OCI-LY3 (cell line): Measurements from ENCODE around the gene ADRA2B.

Source experiments
- H2AFZ ChIP-seq: fragments of 200-600, 300-600 bp; shearing (Covaris generic); 2 replicates; pipeline ENCODE4 v1.6.0; 2014; ENCODE audit warnings: antibody characterized with exemption, low read depth, low read length
- H3K27ac ChIP-seq: fragments of 200-600, 300-600 bp; sonication (generic); 2 replicates; pipeline ENCODE4 v1.5.1; 2014; ENCODE audit warnings: mild to moderate bottlenecking, low read length, moderate library complexity, mixed read lengths
- H3K27me3 ChIP-seq: fragments of 200-600, 300-600 bp; sonication (generic); 2 replicates; pipeline ENCODE4 v1.6.1; 2014; ENCODE audit warnings: low read depth, low read length, mixed read lengths
- H3K36me3 ChIP-seq: fragments of 200-600, 300-600 bp; sonication (generic); replicated peaks from 2 replicates; pipeline ENCODE3; 2014; ENCODE audit warnings: low read depth, low read length, mixed read lengths
- H3K4me1 ChIP-seq: fragments of 300-600, 200-600 bp; sonication (generic); 2 replicates; pipeline ENCODE4 v1.6.1; 2014; ENCODE audit warnings: low read length, mixed read lengths
- H3K4me2 ChIP-seq: fragments of 200-600, 300-600 bp; sonication (generic); 2 replicates; pipeline ENCODE4 v1.6.1; 2014; ENCODE audit warnings: low read length, mixed read lengths
- H3K4me3 ChIP-seq: fragments of 300-600, 200-600 bp; sonication (generic); 2 replicates; pipeline ENCODE4 v1.5.1; 2014; ENCODE audit warnings: antibody characterized with exemption, mild to moderate bottlenecking, low read length, moderate library complexity
- H3K79me2 ChIP-seq: fragments of 300-600, 200-600 bp; shearing (Covaris generic); 2 replicates; pipeline ENCODE4 v1.6.1; 2014; ENCODE audit warnings: mild to moderate bottlenecking, low read length, mixed read lengths
- H3K9ac ChIP-seq: fragments of 300-600, 200-600 bp; shearing (Covaris generic); 2 replicates; pipeline ENCODE4 v1.6.0; 2014; ENCODE audit warnings: mild to moderate bottlenecking, low read length, moderate library complexity
- H3K9me3 ChIP-seq: fragments of 200-600, 300-600 bp; shearing (Covaris generic); 2 replicates; pipeline ENCODE4 v1.6.1; 2014; ENCODE audit warnings: low read length, mixed read lengths; ENCODE audit not compliant: insufficient read depth
- H4K20me1 ChIP-seq: fragments of 200-600, 300-600 bp; sonication (generic); 2 replicates; pipeline ENCODE4 v1.6.1; 2016; ENCODE audit warnings: low read length, mixed read lengths; ENCODE audit not compliant: insufficient read depth
- EZH2phosphoT487 ChIP-seq: fragments of 200-600 bp; shearing (Covaris generic); IDR thresholded peaks from 2 replicates; pipeline ENCODE4 v1.6.1; 2018; ENCODE audit warnings: antibody characterized with exemption, mixed run types, low read depth
- TF ChIP-seq, protein P1 (sequence below): fragments of 200-600, 300-600 bp; sonication (generic); IDR thresholded peaks from 2 replicates; pipeline ENCODE4 v1.5.1; 2014; ENCODE audit warnings: antibody characterized with exemption, low read length, low read depth

The ADRA2B gene

DNA sequence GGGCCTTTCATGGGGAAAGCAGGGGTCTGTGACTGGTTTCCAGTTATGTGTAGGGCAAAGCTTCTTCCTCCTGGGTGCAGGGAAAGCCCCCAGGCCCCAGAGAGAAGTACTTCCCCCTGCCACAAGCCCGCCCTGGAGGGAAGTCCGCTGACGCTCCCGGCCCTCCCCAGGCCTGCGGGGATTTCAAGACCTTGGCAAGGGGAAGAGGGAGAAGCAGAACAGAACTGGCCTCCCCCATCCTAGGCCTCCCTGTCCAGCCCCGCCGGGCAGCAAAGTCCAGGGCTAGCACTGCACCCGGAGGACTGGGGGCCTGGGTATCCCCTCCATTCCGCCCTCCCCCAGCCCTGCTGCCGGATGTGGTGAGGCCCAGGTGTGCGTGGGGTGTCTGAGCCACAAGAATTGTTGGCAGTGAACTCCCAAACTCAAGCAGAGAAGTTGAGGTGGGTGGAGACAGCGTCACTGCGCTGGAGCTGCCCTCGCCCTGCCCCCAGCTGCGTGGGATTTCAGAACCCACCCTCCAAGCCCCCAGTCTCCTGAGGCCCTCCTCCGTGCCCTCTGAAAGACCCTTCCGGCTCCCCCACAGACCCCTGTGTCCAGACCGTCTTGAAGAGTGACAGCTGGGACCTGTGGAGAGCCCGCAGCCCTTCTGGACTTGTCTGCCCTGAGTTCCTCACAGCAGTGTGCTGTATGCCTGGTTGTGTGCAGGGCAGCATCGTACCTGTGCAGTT lies 29.9 kb upstream of the ADRA2B start:
- no peaks in the 10 kb centered on the region for H3K9me3 ChIP-seq
- peak overlapping the region; percentile 98 for H3K4me2 ChIP-seq
- peak overlapping the region; percentile 98 for H3K27ac ChIP-seq
- peaks cover 37% of the 10 kb centered on the region for H3K79me2 ChIP-seq
- peaks cover 61% of the 10 kb centered on the region for H3K4me1 ChIP-seq
- TF ChIP-seq, protein P1, sequence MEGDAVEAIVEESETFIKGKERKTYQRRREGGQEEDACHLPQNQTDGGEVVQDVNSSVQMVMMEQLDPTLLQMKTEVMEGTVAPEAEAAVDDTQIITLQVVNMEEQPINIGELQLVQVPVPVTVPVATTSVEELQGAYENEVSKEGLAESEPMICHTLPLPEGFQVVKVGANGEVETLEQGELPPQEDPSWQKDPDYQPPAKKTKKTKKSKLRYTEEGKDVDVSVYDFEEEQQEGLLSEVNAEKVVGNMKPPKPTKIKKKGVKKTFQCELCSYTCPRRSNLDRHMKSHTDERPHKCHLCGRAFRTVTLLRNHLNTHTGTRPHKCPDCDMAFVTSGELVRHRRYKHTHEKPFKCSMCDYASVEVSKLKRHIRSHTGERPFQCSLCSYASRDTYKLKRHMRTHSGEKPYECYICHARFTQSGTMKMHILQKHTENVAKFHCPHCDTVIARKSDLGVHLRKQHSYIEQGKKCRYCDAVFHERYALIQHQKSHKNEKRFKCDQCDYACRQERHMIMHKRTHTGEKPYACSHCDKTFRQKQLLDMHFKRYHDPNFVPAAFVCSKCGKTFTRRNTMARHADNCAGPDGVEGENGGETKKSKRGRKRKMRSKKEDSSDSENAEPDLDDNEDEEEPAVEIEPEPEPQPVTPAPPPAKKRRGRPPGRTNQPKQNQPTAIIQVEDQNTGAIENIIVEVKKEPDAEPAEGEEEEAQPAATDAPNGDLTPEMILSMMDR: no peak
- no peak for TF ChIP-seq EZH2phosphoT487
- H3K36me3 ChIP-seq: peaks cover 31% of the 10 kb centered on the region
- peaks cover 30% of the 10 kb centered on the region for H4K20me1 ChIP-seq
- peak overlapping the region; percentile 95 for H3K4me3 ChIP-seq
- peak overlapping the region; percentile 98 for H3K9ac ChIP-seq
- H3K27me3 ChIP-seq: no peaks in the 10 kb centered on the region
- H2AFZ ChIP-seq: no peak overlapping the region

DNA sequence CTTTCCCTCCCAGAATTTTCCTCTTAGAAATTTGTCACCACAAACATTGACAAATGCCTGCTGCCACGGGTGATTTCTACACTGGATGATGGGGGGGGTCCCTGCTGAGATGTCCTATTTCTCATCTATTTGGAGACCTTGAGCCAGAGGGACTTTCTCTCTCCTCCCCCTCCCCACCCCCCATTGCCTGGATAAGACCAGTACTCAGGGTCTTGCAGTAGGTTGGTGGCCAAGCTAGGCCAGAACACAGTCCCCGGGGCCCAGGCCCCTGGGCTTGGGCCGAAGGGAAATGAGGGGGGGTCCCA lies 29.4 kb upstream of the ADRA2B start:
- peak overlapping the region; percentile 95 for H3K4me3 ChIP-seq
- H2AFZ ChIP-seq: no peak overlapping the region
- peak overlapping the region; percentile 98 for H3K9ac ChIP-seq
- H3K79me2 ChIP-seq: peaks cover 37% of the 10 kb centered on the region
- H3K27ac ChIP-seq: peak overlapping the region; percentile 98
- no peaks in the 10 kb centered on the region for H3K9me3 ChIP-seq
- H3K27me3 ChIP-seq: no peaks in the 10 kb centered on the region
- H3K4me1 ChIP-seq: peaks cover 61% of the 10 kb centered on the region
- H4K20me1 ChIP-seq: peaks cover 34% of the 10 kb centered on the region
- peak overlapping the region; percentile 98 for H3K4me2 ChIP-seq
- peaks cover 35% of the 10 kb centered on the region for H3K36me3 ChIP-seq
- TF ChIP-seq, protein P1: no peak
- TF ChIP-seq EZH2phosphoT487: no peak

DNA sequence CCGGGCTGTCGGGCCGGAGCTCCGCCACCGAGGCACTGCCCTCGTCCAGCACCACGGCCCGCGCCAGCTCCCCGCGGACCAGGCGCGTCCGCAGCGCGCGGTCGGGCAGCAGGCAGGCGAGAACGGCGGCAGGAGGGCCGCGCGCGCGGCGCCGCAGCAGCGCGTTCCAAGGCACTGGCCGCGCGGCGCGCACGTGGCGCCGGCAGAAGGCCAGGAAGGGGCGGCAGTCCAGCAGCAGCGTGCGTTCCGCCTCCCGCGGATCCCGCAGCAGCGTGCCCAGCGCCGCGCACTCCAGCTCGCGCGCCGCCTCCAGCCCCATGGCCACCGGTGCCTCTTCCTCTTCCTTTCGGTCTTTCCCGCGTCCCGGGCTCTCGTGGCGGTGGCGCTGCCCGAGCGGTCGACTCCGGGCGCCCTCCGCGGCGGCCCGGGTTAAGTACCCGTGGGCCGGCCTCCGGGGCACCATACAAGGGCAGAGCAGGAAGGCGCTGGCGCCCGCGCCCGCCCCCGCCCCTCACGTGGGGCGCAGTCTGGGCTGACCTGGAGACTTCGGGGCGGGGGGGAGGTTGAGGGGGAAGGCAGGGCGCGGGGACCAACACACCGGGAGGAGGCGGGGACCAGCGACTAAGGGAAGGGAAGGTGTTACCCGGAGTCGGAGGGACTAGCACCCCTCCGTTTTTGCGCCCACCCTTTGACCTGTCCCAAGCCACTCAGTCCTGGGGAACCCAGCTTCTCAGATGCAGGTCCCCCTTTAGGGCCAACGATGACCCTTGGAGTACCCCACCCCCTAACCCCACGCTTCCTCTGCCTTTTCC lies 28.9 kb upstream of the ADRA2B start, which contains the start of gene DUSP2:
Gene DUSP2, minus strand, starts transcription at position 405 of the 812 bp plus-strand sequence. Its CDS starts 86 bp downstream, at position 319.
- Histone ChIP-seq H3K9me3 (no peaks in the 10 kb centered on the region), H3K4me1 (peaks cover 61% of the 10 kb centered on the region), H2AFZ (no peak within 1 kb of the TSS), H3K36me3 (peaks cover 35% of the 10 kb centered on the region), H3K4me2 (peak within 1 kb of the TSS; percentile 98), H3K79me2 (peaks cover 37% of the 10 kb centered on the region), H3K9ac (peak within 1 kb of the TSS; percentile 98), H3K4me3 (peak within 1 kb of the TSS; percentile 95), H3K27me3 (no peaks in the 10 kb centered on the region), H4K20me1 (peaks cover 34% of the 10 kb centered on the region), H3K27ac (peak within 1 kb of the TSS; percentile 98)
- TF ChIP-seq EZH2phosphoT487: no peak
- TF ChIP-seq, protein P1: no peak

DNA sequence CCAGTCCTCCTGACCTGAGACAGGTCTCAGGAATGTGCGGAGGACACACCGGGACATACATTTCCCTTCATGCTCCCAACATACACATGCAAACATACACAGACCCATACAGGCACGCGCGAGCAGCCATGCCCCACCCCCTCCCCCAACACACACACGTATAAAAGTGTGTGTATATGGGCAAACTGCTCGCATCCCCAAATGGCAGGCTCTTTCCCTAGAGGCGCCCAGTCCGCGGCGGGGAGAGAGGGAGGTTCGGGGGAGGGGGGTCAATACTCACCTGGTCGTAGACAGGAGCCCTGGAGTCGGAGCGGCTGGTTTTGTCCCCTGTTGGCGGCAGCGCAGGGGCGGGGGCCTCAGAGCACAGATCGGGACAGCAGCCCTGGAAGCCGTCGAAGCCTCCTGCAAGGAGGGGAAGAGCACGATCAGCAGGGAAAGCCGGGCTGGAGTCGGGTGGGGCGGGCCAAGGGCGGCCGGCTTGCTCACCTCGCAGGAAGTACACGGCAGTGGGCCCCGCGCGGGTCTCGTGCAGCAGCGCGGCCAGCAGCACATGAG lies 28.2 kb upstream of the ADRA2B start:
- Histone ChIP-seq H2AFZ (no peak overlapping the region), H3K79me2 (peaks cover 37% of the 10 kb centered on the region), H3K9me3 (no peaks in the 10 kb centered on the region), H3K27me3 (no peaks in the 10 kb centered on the region), H4K20me1 (peaks cover 34% of the 10 kb centered on the region), H3K4me3 (peak overlapping the region; percentile 95), H3K4me1 (peaks cover 57% of the 10 kb centered on the region), H3K4me2 (peak overlapping the region; percentile 91), H3K27ac (peak overlapping the region; percentile 98), H3K9ac (peak overlapping the region; percentile 92), H3K36me3 (peaks cover 35% of the 10 kb centered on the region)
- TF ChIP-seq EZH2phosphoT487: no peak
- TF ChIP-seq, protein P1: no peak
